ENCODE results near the gene PTGER3. TPM values are rescaled to one million over a fixed set of nuclear protein-coding genes. Genes with fewer than 3 reads are reported as not detected.

PTGER3 gene
- total RNA-seq (1 to 10 TPM in 1 of 2 donors, under 1 TPM in 1; 0.25 to 1.6 TPM), polyA plus RNA-seq (under 1 TPM; 0.04 to 0.28 TPM)

DNA sequence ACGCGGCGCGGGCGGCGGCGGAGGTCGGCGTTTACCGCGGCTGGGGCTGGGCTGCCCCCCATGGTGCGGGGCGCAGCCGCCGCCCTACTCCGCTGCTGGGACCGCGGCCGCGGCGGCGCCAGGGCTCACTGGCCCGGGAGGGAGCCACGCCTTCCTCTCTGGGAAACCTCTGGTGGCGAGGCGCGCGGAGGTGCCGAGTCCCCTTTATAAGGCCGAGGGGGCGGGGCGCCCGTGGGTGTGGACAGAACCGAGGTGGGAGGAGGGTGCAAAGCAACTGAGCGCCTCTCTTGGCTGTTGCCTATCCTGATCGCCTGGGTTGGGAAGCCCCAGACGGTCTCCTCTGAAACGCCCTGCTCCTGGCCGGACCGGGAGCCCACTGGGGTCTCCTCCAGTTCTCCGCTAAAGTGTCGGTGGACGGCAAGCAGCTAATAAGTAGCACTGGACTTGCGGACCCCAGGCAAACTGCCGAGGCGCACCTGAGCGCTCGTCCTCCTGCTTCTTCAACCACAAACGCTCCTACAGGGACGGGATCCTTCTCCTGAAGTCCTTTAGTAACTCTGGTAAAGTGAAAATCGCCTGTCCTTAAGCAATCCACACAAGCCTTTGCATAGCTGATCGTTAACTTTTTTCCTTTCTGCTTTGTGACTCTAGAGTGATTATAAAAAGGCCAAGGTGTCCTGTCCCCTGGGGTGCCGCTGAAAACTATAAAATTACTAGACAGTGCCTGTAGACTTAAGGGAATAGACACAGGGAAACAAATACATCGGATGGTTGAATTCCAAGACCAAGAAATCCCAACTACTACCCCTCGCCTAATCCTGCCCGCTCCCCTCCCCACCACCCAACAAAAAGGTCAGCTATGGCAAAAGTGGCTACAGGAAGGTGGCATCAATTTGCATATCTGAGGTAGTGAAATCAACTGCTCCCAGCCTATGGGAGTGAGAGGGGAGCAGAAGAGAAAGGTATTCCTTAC is at the start of gene PTGER3:
Gene PTGER3 (minus strand): TSS at position 182 of the 973 bp plus-strand sequence. CDS start 239 bp downstream, outside the sequence.
- peak; percentile 80 for DNase-seq (ENCODE audit: low spot score)
- H3K4me1 ChIP-seq (ENCODE audit: control insufficient read depth in 4 of 4, insufficient read depth in 4 of 4, low read length in 3 of 4), result peaks cover 6 to 14% (median 10%) of the 10 kb centered on the region in 4 donors
- H3K9me3 ChIP-seq (ENCODE audit: control insufficient read depth in 4 of 4, low read length in 3 of 4), result no peaks in the 10 kb centered on the region
- no peaks in the 10 kb centered on the region for H3K36me3 ChIP-seq (ENCODE audit: control insufficient read depth in 4 of 4, insufficient read depth in 3 of 4, low read depth in 1 of 4, low read length in 3 of 4)
- TF ChIP-seq FOXA2 (IDR thresholded peaks at IDR 0.05) (no peak), TAF1 (conservative IDR thresholded peaks at IDR 0.05) (no peak), EGR1 (IDR thresholded peaks at IDR 0.05; ENCODE audit: low read depth in 2 of 2) (no peak), JUND (IDR thresholded peaks at IDR 0.05) (no peak), HNF4G (IDR thresholded peaks at IDR 0.05) (no peak), YY1 (IDR thresholded peaks at IDR 0.05) (no peak)
- TF ChIP-seq, protein P1, sequence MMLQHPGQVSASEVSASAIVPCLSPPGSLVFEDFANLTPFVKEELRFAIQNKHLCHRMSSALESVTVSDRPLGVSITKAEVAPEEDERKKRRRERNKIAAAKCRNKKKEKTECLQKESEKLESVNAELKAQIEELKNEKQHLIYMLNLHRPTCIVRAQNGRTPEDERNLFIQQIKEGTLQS (IDR thresholded peaks at IDR 0.05), result no peak
- TF ChIP-seq, protein P2, sequence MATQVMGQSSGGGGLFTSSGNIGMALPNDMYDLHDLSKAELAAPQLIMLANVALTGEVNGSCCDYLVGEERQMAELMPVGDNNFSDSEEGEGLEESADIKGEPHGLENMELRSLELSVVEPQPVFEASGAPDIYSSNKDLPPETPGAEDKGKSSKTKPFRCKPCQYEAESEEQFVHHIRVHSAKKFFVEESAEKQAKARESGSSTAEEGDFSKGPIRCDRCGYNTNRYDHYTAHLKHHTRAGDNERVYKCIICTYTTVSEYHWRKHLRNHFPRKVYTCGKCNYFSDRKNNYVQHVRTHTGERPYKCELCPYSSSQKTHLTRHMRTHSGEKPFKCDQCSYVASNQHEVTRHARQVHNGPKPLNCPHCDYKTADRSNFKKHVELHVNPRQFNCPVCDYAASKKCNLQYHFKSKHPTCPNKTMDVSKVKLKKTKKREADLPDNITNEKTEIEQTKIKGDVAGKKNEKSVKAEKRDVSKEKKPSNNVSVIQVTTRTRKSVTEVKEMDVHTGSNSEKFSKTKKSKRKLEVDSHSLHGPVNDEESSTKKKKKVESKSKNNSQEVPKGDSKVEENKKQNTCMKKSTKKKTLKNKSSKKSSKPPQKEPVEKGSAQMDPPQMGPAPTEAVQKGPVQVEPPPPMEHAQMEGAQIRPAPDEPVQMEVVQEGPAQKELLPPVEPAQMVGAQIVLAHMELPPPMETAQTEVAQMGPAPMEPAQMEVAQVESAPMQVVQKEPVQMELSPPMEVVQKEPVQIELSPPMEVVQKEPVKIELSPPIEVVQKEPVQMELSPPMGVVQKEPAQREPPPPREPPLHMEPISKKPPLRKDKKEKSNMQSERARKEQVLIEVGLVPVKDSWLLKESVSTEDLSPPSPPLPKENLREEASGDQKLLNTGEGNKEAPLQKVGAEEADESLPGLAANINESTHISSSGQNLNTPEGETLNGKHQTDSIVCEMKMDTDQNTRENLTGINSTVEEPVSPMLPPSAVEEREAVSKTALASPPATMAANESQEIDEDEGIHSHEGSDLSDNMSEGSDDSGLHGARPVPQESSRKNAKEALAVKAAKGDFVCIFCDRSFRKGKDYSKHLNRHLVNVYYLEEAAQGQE (IDR thresholded peaks at IDR 0.05), result no peak
- TF ChIP-seq, protein P3, sequence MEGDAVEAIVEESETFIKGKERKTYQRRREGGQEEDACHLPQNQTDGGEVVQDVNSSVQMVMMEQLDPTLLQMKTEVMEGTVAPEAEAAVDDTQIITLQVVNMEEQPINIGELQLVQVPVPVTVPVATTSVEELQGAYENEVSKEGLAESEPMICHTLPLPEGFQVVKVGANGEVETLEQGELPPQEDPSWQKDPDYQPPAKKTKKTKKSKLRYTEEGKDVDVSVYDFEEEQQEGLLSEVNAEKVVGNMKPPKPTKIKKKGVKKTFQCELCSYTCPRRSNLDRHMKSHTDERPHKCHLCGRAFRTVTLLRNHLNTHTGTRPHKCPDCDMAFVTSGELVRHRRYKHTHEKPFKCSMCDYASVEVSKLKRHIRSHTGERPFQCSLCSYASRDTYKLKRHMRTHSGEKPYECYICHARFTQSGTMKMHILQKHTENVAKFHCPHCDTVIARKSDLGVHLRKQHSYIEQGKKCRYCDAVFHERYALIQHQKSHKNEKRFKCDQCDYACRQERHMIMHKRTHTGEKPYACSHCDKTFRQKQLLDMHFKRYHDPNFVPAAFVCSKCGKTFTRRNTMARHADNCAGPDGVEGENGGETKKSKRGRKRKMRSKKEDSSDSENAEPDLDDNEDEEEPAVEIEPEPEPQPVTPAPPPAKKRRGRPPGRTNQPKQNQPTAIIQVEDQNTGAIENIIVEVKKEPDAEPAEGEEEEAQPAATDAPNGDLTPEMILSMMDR (IDR thresholded peaks at IDR 0.05; ENCODE audit: low read depth, low read length, missing input control), result no peak
- no peak within 1 kb of the TSS for H3K9ac ChIP-seq (ENCODE audit: low read depth in 1 of 2, low read length in 2 of 2)
- H3K4me3 ChIP-seq (ENCODE audit: low read depth in 1 of 3, low read length in 3 of 3), result peak within 1 kb of the TSS in 2 of 3 donors; percentile 29 to 45
- no peak within 1 kb of the TSS for H3K27ac ChIP-seq (ENCODE audit: low read depth in 1 of 2, low read length in 2 of 2)
- WGBS, result 5% methylated on average over 56 of the region's 56 CpGs
- peaks cover 0 to 12% (median 2%) of the 10 kb centered on the region in 4 donors for H3K27me3 ChIP-seq (ENCODE audit: control insufficient read depth in 4 of 4, insufficient read depth in 4 of 4, low read length in 3 of 4)

DNA sequence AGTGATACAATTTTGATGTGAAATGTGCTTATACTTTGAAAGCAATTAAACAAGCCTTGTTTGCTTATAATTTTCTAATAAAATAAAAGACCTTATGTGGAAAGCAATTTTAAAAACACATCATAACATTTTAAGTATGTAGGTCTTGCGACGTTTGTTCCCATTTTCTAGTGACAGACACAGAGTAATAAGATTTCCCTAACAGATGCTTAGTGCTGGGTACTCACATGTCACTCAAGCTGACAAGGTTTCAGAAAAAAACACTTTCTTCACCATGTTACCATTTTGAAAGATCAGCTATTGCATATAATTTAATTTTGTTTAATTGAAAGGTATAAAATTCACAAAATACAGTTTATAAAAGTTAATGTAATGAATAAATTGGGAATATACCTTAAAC is 47.3 kb upstream of the PTGER3 start:
- H3K9me3 ChIP-seq (ENCODE audit: control insufficient read depth in 4 of 4, low read length in 3 of 4), result no peaks in the 10 kb centered on the region
- WGBS, result 97% methylated on average over 2 of the region's 2 CpGs
- H3K9ac ChIP-seq (ENCODE audit: low read depth in 1 of 2, low read length in 2 of 2), result no peak overlapping the region

More for the DNA sequence above, 47.3 kb upstream of the PTGER3 start:
- TF ChIP-seq, protein P4, sequence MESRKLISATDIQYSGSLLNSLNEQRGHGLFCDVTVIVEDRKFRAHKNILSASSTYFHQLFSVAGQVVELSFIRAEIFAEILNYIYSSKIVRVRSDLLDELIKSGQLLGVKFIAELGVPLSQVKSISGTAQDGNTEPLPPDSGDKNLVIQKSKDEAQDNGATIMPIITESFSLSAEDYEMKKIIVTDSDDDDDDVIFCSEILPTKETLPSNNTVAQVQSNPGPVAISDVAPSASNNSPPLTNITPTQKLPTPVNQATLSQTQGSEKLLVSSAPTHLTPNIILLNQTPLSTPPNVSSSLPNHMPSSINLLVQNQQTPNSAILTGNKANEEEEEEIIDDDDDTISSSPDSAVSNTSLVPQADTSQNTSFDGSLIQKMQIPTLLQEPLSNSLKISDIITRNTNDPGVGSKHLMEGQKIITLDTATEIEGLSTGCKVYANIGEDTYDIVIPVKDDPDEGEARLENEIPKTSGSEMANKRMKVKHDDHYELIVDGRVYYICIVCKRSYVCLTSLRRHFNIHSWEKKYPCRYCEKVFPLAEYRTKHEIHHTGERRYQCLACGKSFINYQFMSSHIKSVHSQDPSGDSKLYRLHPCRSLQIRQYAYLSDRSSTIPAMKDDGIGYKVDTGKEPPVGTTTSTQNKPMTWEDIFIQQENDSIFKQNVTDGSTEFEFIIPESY (IDR thresholded peaks at IDR 0.05), result no peak
- TF ChIP-seq RAD21 (IDR thresholded peaks at IDR 0.05) (no peak), FOXA1 (IDR thresholded peaks at IDR 0.05) (no peak), JUND (IDR thresholded peaks at IDR 0.05) (no peak), EGR1 (IDR thresholded peaks at IDR 0.05; ENCODE audit: low read depth in 2 of 2) (no peak), TAF1 (conservative IDR thresholded peaks at IDR 0.05) (no peak), YY1 (IDR thresholded peaks at IDR 0.05) (no peak)
- TF ChIP-seq, protein P1 (IDR thresholded peaks at IDR 0.05), result no peak
- no peaks in the 10 kb centered on the region for H3K36me3 ChIP-seq (ENCODE audit: control insufficient read depth in 4 of 4, insufficient read depth in 3 of 4, low read depth in 1 of 4, low read length in 3 of 4)
- DNase-seq (ENCODE audit: low spot score), result no peak
- H3K27ac ChIP-seq (ENCODE audit: low read depth in 1 of 2, low read length in 2 of 2), result no peak overlapping the region
- H3K27me3 ChIP-seq (ENCODE audit: control insufficient read depth in 4 of 4, insufficient read depth in 4 of 4, low read length in 3 of 4), result no peaks in the 10 kb centered on the region
- H3K4me3 ChIP-seq (ENCODE audit: low read depth in 1 of 3, low read length in 3 of 3), result no peak overlapping the region
- H3K4me1 ChIP-seq (ENCODE audit: control insufficient read depth in 4 of 4, insufficient read depth in 4 of 4, low read length in 3 of 4), result no peaks in the 10 kb centered on the region

All from liver (tissue), 9 donors.